Osteocyte (in vitro differentiated cells): ENCODE measurements around the gene PACS1. TPM values are rescaled to one million over a fixed set of nuclear protein-coding genes. Genes with fewer than 3 reads are reported as not detected.

ENCODE experiments used
- DNase-seq: peaks from one replicate; pipeline ENCODE4 v3.0.0; 2021; ENCODE audit warnings: mixed read lengths; ENCODE audit not compliant: unreplicated experiment; ENCODE audit errors: extremely low spot score
- H3K27ac Mint-ChIP-seq: one replicate; pipeline ENCODE4 v1.8.0; 2021; ENCODE audit warnings: mild to moderate bottlenecking, mixed read lengths; ENCODE audit not compliant: unreplicated experiment
- H3K27me3 Mint-ChIP-seq: one replicate; pipeline ENCODE4 v1.8.0; 2021; ENCODE audit warnings: mixed read lengths; ENCODE audit not compliant: unreplicated experiment
- H3K36me3 Mint-ChIP-seq: one replicate; pipeline ENCODE4 v1.8.0; 2021; ENCODE audit warnings: mixed read lengths; ENCODE audit not compliant: unreplicated experiment
- H3K4me1 Mint-ChIP-seq: one replicate; pipeline ENCODE4 v1.8.0; 2021; ENCODE audit warnings: mixed read lengths; ENCODE audit not compliant: unreplicated experiment
- H3K4me3 Mint-ChIP-seq: one replicate; pipeline ENCODE4 v1.8.0; 2021; ENCODE audit warnings: mild to moderate bottlenecking, moderate library complexity, mixed read lengths; ENCODE audit not compliant: unreplicated experiment
- H3K9me3 Mint-ChIP-seq: one replicate; pipeline ENCODE4 v1.8.0; 2021; ENCODE audit warnings: mixed read lengths; ENCODE audit not compliant: unreplicated experiment
- total RNA-seq: library from RNA; stranded (reverse); gene quantifications from 2 replicates; pipeline ENCODE4 v1.2.1, GENCODE V29; 2021
- TF ChIP-seq, protein P1 (sequence below): fragments of 200-600 bp; sonication (generic); IDR thresholded peaks from 2 replicates; pipeline ENCODE4 v1.5.0; 2021; ENCODE audit warnings: antibody characterized with exemption, mild to moderate bottlenecking, moderate library complexity

The PACS1 gene
- total RNA-seq, 1 donor from 2014 or later = 83.8 TPM

DNA sequence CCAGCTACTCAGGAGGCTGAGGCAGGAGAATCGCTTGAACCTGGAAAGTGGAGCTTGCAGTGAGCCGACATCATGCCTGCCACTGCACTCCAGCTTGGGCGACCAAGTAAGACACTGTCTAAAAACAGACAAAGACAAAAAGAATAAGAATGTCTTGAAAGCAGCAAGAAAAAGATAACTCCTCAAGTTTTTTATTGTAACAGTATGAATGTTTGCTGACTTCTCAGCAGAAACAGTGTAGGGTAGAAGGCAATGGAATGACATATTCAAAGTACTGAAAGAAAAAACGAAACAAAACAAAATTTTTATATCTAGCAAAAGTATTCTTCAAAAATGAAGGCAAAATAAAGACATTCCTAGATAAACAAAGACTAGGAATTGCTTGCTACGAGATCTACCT lies 76.9 kb downstream of the PACS1 start:
- Mint-ChIP-seq H3K4me1 (peaks cover 30% of the 10 kb centered on the region), H3K4me3 (no peak overlapping the region), H3K27ac (no peak overlapping the region), H3K36me3 (peaks cover 13% of the 10 kb centered on the region), H3K9me3 (peaks cover 14% of the 10 kb centered on the region), H3K27me3 (no peaks in the 10 kb centered on the region)
- TF ChIP-seq, protein P1, sequence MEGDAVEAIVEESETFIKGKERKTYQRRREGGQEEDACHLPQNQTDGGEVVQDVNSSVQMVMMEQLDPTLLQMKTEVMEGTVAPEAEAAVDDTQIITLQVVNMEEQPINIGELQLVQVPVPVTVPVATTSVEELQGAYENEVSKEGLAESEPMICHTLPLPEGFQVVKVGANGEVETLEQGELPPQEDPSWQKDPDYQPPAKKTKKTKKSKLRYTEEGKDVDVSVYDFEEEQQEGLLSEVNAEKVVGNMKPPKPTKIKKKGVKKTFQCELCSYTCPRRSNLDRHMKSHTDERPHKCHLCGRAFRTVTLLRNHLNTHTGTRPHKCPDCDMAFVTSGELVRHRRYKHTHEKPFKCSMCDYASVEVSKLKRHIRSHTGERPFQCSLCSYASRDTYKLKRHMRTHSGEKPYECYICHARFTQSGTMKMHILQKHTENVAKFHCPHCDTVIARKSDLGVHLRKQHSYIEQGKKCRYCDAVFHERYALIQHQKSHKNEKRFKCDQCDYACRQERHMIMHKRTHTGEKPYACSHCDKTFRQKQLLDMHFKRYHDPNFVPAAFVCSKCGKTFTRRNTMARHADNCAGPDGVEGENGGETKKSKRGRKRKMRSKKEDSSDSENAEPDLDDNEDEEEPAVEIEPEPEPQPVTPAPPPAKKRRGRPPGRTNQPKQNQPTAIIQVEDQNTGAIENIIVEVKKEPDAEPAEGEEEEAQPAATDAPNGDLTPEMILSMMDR = no peak
- DNase-seq = no peak

DNA sequence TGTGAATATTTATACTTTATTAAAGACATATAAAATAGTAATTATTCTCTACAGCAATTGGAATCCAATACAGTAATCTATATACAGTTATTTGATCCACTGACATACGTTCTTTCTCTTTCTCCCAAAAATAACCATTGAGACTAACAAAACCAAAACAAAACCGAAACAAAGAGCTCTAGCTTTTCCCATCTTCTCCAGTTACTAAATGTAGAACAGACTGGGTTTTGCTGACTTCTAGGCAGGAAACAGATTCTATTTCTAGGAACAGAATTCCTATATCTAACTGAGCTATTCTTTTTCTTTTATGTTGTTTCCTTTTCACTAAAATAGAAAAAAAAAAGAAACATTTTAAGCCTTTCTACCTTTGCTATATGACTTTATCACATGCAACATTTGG lies 80.1 kb downstream of the PACS1 start:
- TF ChIP-seq, protein P1 = no peak
- DNase-seq = no peak
- Mint-ChIP-seq H3K4me3 (peak overlapping the region; percentile 64), H3K4me1 (peaks cover 23% of the 10 kb centered on the region), H3K36me3 (peaks cover 13% of the 10 kb centered on the region), H3K9me3 (peaks cover 18% of the 10 kb centered on the region), H3K27me3 (no peaks in the 10 kb centered on the region), H3K27ac (peak overlapping the region; percentile 86)

DNA sequence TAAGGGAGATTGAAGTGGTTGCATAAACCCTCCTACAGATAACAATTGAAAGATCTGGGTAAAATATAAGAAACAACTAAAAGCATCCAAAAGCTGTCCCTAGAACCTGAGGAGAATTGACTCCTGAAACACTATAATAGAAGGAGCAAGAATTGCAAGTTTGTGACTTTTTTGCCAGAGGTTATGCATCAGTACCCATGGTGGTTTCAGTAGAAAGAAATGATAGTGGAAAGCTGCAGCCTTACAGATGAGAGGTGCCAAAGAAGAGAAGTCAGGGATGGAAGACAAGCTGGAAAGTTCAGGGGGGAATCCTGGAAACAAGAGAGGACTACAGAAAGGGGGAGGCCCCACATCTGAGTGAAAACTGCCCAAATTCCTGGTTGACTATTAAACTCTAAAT lies 80.7 kb downstream of the PACS1 start:
- Mint-ChIP-seq H3K27me3 (no peaks in the 10 kb centered on the region), H3K36me3 (peaks cover 13% of the 10 kb centered on the region), H3K9me3 (peaks cover 18% of the 10 kb centered on the region), H3K4me1 (peaks cover 23% of the 10 kb centered on the region), H3K27ac (peak overlapping the region; percentile 86), H3K4me3 (no peak overlapping the region)
- DNase-seq = no peak
- TF ChIP-seq, protein P1 = no peak

DNA sequence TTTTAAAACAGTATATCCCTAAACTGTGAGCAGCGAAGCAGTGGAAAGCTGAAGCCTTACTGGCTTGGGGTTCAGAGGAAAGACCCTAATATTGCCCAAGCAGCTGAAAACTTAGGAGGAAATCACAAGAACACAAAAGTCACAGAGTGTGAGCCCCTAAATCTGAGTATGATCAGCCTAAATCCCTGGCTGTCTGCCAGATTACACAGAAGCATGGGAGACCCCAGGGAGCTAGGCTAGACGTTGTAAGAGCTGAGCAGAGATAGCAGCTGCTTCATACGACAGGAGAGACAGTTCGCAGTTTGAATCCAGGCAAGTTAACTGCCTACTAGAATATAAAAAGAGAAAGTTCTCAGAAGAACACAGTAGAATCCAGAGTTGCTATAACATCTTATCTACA lies 81.2 kb downstream of the PACS1 start:
- H3K4me3 Mint-ChIP-seq = no peak overlapping the region
- peak overlapping the region; percentile 86 for H3K27ac Mint-ChIP-seq
- H3K9me3 Mint-ChIP-seq = peaks cover 15% of the 10 kb centered on the region
- peaks cover 8% of the 10 kb centered on the region for H3K36me3 Mint-ChIP-seq
- H3K27me3 Mint-ChIP-seq = no peaks in the 10 kb centered on the region
- no peak for DNase-seq
- peaks cover 23% of the 10 kb centered on the region for H3K4me1 Mint-ChIP-seq
- TF ChIP-seq, protein P1 = no peak

DNA sequence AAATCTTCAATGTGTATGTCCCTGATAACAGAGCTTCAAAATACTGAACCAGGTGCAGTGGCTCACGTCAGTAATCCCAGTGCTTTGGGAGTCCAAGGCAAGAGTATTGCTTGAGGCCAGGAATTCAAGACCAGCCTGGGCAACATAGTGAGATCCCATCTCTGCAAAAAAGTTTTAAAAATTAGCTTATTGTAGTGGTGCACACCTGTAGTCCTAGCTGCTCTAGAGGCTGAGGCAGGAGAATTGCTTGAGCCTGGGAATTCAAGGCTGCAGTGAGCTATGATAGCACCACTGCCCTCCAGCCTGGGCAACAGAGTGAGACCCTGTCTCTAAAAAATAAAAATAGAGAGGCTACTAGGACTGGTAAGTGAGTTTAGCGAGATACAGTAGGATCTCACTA lies 84.0 kb downstream of the PACS1 start:
- Mint-ChIP-seq H3K4me3 (no peak overlapping the region), H3K27ac (no peak overlapping the region), H3K27me3 (no peaks in the 10 kb centered on the region), H3K36me3 (peaks cover 2% of the 10 kb centered on the region), H3K9me3 (peaks cover 7% of the 10 kb centered on the region), H3K4me1 (peaks cover 23% of the 10 kb centered on the region)
- DNase-seq = no peak
- TF ChIP-seq, protein P1 = no peak
